ENCODE results near the gene ZC3H4.
"Not testable (repeated sequence)": the region's sequence is repeated elsewhere in the genome, so short reads cannot be mapped to it uniquely, and the experiment has no call there.

Gene ZC3H4

GRCh38 chr19:47107953-47108746 lies 5.4 kb downstream of the ZC3H4 start:
- DNase-seq (ENCODE audit: low read depth in 2 of 2), result no peak

- no peak for DNase-seq (ENCODE audit: low read depth in 2 of 2)
Measured at GRCh38 chr19:47107202-47107952, 6.2 kb downstream of the ZC3H4 start.

GRCh38 chr19:47106821-47107201 lies 6.8 kb downstream of the ZC3H4 start:
- DNase-seq (ENCODE audit: low read depth in 2 of 2), result no peak

- DNase-seq (ENCODE audit: low read depth in 2 of 2), result no peak
Measured at GRCh38 chr19:47105874-47106273, 7.7 kb downstream of the ZC3H4 start.

GRCh38 chr19:47104680-47105079 lies 8.9 kb downstream of the ZC3H4 start:
- no peak for DNase-seq (ENCODE audit: low read depth in 2 of 2)

- DNase-seq (ENCODE audit: low read depth in 2 of 2), result no peak
Measured at GRCh38 chr19:47102346-47103060, 11.1 kb downstream of the ZC3H4 start.

GRCh38 chr19:47101116-47101515 lies 12.5 kb downstream of the ZC3H4 start:
- not testable (repeated sequence) for DNase-seq (ENCODE audit: low read depth in 2 of 2)

- no peak for DNase-seq (ENCODE audit: low read depth in 2 of 2)
Measured at GRCh38 chr19:47100290-47100689, 13.3 kb downstream of the ZC3H4 start.

GRCh38 chr19:47099576-47100050 lies 14.0 kb downstream of the ZC3H4 start:
- DNase-seq (ENCODE audit: low read depth in 2 of 2), result no peak

GRCh38 chr19:47098608-47099007 lies 15.0 kb downstream of the ZC3H4 start:
- DNase-seq (ENCODE audit: low read depth in 2 of 2), result no peak

GRCh38 chr19:47097396-47098201 lies 16.0 kb downstream of the ZC3H4 start:
- no peak for DNase-seq (ENCODE audit: low read depth in 2 of 2)

- no peak for DNase-seq (ENCODE audit: low read depth in 2 of 2)
Measured at GRCh38 chr19:47096721-47097120, 16.9 kb downstream of the ZC3H4 start.

- no peak for DNase-seq (ENCODE audit: low read depth in 2 of 2)
Measured at GRCh38 chr19:47096100-47096704, 17.4 kb downstream of the ZC3H4 start.

- no peak for DNase-seq (ENCODE audit: low read depth in 2 of 2)
Measured at GRCh38 chr19:47095476-47096099, 18.0 kb downstream of the ZC3H4 start.

- DNase-seq (ENCODE audit: low read depth in 2 of 2), result peak in 1 of 2 donors; percentile 12
Measured at GRCh38 chr19:47094557-47095475, 18.8 kb downstream of the ZC3H4 start.

GRCh38 chr19:47093841-47094240 lies 19.7 kb downstream of the ZC3H4 start:
- no peak for DNase-seq (ENCODE audit: low read depth in 2 of 2)

GRCh38 chr19:47093254-47093653 lies 20.3 kb downstream of the ZC3H4 start:
- DNase-seq (ENCODE audit: low read depth in 2 of 2), result no peak

GRCh38 chr19:47089767-47090350 lies 23.7 kb downstream of the ZC3H4 start:
- DNase-seq (ENCODE audit: low read depth in 2 of 2), result no peak

GRCh38 chr19:47086280-47086679 lies 27.3 kb downstream of the ZC3H4 start:
- no peak for DNase-seq (ENCODE audit: low read depth in 2 of 2)

Data from stimulated activated CD4-positive, alpha-beta T cell treated with anti-CD3 and anti-CD28 coated beads, Interleukin-1b, Interleukin-23, amount 100 ng/mL, for 4 hours (primary cell).